Measurements from ENCODE around the gene FMNL1.

FMNL1 gene

DNA sequence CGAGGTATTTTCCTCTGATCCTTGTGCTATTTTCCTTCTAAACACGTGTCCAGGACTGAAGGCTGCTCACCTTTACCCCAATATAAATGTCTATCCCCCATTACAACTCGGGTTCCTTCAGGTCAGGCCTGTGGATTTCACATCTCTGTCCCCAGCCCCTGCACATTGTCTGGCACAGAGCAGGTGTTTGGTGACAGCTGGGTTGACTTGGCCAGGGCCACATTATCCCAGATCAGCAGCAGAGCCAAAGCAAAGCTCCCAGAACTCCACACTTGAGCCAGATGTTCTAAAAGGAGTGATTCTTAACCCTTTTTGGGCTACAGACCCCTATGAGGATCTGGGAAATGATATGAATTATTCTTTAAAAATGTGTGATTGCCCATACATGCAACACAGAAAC is 58.2 kb downstream of the FMNL1 start:
- no peak for DNase-seq (ENCODE audit: low spot score)

DNA sequence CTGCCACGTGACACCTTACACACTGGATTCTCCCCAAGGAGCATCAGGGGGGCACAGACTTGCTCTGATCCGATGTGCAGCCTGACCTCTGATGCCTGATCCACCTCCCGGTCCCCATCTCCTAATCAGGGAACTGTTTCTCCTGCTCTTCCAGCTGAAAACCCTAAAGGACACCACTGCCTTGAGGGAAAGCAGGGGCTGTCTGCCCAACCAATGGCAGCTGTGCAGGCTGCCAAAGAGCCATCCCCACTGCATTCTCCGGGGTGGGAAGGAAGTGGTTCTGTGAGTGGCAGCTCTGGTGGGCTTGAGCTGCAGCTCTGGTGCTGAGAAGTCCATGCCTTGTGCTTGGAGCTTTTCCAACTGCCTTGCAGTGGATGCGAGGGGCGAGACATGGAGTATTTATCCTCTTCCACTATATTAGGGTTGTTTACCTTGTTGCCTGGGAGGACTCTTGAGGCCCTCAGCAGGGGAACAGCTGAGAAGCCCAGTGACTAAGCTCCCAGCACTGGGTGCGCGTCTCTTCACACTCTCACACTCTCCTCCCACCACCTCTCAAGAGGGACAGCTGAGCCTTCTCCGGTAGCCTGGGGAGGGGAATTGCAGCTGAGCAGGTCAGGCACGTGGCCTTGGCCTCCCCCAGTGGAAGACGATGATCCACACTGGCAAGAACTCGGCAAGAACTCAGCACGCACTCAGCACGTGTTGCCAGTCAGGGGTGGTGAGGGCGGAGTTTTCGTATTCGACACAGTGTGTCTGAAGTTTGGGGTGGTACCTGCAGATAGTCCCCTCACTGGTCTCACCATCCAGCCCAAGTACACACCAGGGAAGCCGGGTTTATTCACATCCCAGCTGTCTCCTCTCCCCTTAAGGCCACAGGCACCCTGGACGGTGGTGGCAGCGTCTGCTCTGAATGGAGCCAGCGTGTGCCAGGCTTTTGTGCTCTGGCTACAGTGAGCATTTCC is 61.3 kb downstream of the FMNL1 start:
- DNase-seq (ENCODE audit: low spot score), result no peak

DNA sequence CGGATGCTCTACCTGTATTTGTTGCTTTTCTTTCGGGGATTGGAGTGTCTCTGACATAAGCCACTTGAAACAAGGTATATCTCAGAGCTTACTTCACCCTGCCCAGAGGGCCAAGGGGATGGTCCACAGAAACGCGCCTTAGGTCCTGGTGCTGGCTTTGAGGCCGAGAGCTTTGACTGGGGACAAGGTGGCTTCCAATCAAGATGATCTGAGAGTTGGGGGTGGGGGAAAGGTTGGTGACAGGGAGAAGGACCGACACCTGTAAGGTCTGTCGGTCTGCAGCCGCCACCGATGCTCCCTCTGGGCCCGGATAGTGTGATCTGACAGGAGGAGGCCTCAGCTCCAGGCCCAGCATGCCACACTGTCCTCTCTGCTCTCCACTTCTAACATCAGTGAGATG is 62.0 kb downstream of the FMNL1 start:
- no peak for DNase-seq (ENCODE audit: low spot score)

DNA sequence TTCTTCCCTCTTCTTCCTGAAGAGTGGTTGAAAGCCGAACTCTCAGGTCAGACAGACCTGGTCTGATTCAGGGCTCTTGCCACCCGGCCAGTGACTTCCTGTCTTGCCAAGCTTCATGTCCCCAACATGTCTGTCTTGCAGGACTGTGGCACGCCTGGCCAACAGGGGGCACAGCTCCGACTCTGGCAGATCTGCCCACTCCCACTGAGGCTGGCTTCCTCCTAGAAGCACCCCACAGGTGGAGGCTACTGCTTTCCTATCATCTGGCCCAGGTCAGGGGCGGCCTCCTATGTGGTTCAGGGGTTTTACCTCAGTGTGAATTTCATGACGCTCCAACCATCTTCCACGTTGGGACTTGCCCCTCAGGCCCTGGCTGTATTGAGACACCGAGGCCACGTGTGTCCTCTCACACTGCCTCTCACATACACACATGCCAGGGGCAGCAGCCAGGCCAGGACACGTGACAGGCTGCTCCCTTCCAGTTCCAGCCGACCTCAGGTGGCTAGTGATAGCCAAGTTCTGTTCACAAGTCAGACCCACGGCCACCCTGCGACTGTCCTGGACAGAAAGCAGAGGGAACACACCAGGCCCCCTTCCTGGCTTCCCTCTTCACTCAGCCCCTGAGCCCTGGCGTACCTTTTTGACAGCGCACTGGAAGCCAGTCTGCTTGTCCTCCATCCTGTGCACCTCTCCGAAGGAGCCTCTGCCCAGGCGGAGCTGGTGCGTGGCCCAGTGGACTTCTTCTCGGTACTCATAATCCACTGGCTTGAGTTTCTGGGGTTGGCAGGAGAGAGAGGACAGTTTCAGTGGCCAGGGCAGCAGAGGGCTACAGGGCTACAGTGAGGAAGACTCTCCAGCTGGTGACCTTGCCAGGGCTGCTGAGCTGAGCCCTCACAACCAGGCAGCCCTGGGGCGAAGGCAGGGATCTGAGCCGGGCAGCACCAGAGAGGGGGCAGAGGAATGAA is 62.8 kb downstream of the FMNL1 start:
- DNase-seq (ENCODE audit: low spot score), result peak; percentile 36

DNA sequence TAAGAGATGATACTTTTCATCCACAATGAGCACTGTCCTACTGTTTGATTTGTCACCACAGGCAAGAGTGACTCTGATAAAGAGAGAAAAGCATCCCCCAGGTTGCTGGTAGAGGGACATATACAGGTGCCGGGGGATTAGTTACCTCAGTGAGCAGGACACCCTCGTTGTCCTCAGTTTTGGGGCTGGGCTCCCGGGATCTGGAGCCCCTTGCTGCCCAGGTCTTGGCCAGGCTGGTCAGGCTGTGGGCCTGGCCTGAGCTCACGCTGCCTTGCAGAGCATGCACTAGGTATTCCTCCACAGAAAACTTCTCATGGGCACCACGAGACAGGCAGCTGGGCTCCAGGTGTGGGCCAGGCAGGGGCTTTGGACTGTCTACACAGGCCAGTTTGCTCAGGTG is 64.6 kb downstream of the FMNL1 start:
- DNase-seq (ENCODE audit: low spot score), result no peak

DNA sequence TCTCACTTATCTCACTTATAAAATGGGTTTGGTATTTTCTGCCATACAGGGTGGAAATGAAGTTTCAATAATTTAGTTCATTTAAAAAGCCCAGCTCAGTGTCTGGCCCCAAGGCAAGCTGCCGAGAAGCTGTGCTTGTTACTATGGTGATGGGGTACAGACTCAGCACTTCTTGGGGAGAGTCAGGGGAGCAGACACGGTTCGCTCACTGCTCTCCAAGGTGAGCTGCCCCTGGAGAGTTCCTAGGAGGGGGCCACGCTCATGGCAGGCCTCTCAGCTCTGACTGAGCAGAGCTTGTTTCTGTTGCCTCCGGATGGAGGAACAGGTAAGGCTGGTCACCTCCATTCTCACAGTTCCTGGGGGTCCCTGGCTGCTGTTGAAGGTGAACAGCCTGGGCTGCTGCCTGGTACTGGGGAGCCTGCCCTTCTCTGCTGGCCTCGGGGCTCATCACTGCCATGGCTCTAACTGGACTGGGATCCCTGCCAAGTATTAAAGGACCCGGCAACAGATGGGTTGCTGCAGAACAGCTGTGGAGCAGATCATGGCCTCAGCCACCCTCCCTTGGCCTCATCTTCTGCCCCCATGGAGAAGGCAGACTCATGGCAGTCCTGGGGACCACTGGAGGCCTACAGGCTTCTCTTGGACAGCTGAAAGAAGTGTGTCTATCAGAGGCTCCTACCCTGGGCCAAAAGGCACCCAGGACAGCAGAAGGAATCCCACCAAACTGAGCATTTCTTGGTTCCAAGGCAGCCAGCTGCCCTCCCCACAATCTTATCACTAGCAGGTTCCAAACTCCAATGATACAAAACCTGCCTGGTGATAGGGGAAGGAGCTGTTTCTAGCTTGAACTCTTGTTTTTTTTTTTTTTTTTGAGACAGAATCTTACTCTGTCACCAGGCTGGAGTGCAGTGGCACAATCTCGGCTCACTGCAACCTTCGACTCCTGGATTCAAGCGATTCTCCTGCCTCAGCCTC is 66.1 kb downstream of the FMNL1 start:
- no peak for DNase-seq (ENCODE audit: low spot score)

DNA sequence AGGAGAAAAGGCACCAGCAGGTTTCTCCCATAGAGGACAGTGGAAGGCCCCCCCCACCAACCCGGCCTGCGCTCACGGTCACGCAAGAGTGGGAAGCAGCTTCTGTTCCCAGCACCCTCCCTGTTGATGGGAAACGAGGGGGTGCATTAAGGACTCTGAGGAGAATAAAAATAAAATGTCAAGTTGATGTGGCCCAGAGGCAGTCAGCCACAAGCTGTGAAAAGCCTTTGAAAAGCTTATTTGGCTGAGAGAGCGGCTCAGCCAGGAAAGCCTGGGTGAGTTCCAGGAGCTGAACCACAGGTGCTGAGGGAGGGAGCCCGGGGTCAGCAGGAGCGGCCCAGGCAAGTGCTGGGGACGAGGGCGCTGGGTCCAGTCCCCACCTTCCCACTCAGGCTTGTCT is 67.1 kb downstream of the FMNL1 start:
- no peak for DNase-seq (ENCODE audit: low spot score)

DNA sequence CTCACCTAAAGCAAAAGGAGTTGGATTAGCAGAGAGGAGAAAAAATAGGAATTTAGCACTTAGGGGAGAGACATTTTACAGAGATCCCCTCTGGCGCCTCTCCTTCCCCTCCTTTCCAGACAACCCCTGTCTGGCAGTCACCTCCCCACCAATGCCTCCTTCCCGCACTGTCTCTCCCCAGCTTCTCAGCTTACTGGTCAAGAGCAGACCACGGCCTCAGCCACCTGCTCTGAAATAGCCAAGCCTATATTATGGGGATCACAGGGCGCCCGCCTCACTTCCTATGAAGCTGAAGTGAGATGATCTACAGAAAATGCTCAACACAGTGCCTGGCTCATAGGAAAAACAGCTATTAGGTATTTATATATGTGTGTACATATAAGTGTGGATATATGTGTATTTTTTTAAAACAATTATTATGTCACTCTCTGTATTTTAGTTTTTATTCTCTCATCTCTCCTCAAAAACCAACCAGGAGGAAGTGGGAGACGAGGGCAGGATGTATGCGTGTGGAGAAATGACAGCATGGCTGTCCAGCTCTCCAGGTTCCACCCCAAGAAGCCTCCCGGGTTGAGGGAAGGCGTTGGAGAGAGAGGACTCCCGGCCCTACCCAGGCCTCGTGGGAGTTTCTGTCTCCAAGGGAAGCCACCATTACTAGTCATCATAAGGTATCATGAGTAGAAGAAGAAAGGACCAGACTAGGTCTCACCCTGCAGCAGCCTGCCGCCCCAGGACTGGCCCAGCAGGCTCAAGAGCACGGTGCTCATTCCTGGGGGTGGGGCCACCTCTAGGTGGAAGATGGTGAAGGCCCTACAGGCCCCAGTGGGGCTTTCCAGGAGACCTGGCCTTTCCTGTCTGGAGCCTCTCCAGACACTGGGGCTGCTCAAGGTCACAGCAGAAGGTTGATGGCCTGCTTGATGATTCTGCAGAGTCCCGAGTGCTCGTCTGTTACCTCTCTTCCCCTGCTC is 67.9 kb downstream of the FMNL1 start:
- no peak for DNase-seq (ENCODE audit: low spot score)

DNA sequence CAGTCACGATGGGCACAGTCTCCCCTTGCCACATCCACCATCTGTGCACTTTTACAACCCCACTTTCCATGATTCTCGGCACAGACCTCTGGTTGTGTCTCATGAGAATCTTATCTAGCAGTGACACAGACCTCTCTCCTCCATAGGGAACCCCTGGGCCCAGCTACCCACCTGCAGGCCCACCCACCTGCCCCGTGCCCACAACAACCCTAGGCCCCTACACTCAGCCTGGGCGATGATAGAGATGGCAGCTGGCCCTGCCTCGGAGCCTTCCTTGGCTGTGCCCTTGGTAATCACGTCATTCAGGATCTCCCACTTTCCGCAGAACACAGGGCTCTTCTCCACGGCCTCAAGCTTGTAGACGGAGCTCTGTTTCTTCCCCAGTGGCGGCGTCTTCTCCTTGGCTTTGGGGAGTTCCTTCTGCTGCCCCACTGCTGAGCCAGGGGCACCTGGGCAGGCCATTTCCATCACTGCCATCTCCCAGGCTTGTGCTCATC is 68.6 kb downstream of the FMNL1 start:
- no peak for DNase-seq (ENCODE audit: low spot score)

DNA sequence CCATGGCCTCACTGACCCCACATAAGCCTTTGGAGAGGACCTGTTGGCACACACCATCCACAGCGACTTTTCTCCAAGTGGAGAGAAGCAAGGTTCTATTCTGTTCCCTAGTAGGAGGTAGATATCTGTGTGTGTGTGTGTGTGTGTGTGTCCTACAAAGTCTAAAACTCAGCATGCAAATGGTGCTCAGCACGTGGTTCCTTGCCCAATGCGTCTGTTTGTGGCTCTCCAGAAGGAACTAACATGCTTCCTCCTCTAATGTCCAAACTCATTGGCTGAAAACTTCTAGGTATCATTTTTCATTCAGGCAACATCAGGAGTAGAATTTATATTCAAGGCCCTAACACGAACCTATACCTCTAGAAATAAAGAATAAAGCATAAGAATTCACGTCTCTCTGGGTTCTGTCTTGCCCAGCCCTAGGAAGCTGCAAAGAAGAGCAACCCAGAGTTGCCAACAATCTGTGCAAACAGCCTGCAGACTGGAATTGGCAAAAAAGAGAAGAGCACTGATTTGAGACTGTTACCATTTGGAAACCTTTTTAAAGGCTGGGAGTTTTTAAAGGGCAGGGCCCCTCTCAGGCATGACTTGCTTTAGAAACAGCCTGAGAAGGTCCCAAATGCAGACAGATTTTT is 69.6 kb downstream of the FMNL1 start:
- DNase-seq (ENCODE audit: low spot score), result no peak

DNA sequence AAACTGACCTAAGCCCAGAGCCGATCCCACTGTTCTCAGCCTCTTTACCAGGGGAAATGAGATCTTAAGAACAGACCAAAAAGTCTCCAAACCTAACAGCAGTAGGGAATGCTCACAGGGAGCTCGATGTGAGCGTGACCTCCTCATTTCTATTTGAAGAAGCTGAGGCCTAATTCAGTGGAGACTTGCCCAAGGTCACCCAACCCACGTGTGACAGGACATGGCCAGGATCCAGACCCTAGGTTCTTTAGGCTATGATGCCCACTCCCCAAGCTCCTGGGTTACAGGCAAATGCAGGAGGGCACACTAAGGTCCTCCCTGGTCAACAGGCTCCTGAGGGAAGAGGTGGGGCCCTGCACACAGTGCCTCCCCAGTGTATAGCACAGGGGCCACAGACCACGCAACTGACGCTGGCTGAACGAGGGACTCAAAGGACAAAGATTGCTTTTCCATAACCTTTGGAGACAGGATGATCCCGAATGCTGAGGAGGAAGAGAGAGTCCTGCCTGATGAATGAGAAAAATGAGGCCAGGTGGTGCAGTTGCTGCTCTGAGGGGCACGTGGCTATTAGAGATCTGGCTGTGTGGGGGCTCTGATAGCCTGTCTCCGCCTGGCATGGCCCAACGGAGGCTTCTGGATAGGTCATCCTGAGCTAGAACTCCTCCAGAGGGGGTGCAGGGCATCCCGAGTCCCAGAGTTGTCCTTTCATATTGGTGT is 71.2 kb downstream of the FMNL1 start:
- no peak for DNase-seq (ENCODE audit: low spot score)

DNA sequence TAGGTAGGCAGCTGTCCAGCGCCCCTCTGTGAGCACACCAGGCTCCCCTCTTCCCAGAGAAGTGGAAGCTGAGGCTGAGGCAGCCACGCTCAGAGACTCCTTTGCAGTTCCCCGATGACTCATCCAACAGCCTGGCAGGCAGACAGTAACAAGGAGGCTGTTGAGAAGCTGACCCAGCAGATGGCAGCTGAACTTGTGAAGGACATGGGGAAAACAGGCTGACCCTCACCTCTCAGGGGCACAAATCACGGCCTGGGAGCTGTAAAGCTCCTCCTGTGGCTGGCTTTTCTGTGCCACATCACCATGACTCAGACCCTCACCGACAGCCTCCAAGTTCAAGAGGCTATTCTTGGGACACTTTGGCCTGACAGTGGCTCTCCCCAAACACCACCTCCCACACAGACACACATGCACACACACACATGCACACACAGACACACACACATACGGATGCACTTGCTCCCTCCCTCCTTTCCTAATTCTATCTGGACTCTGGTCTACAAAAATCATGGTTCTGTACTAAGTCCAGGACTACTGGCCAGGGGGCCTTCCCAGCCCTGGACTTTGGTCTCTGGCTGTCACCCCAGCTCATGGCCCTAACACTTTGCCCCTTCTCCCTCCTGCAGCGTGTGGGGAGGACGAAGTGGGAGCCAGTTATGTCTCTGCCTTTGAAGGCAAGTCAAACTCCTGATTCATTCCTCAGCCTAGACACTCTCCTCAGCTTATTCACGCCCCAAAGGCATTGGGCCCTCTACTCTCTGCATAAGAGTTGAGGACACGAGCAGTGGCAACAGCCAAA is 71.9 kb downstream of the FMNL1 start:
- no peak for DNase-seq (ENCODE audit: low spot score)

DNA sequence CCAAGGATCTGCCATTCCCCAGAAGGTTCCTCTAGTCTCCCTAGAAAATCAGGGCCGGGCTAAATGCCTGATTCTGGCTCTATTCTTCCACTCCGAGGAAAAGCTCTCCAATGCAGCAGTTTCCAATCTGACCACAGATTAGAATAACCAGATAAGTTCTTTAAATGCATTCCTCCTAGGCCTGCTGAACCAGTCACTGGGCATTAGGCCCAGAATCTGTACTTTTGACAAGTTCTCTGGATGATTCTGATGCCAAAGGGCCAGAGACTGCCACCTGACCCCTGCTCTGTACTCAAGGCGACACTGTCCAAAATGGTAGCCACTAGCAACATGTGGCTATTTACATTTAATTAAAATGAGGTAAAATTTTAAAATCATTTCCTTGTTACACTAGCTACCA is 72.8 kb downstream of the FMNL1 start:
- DNase-seq (ENCODE audit: low spot score), result no peak

DNA sequence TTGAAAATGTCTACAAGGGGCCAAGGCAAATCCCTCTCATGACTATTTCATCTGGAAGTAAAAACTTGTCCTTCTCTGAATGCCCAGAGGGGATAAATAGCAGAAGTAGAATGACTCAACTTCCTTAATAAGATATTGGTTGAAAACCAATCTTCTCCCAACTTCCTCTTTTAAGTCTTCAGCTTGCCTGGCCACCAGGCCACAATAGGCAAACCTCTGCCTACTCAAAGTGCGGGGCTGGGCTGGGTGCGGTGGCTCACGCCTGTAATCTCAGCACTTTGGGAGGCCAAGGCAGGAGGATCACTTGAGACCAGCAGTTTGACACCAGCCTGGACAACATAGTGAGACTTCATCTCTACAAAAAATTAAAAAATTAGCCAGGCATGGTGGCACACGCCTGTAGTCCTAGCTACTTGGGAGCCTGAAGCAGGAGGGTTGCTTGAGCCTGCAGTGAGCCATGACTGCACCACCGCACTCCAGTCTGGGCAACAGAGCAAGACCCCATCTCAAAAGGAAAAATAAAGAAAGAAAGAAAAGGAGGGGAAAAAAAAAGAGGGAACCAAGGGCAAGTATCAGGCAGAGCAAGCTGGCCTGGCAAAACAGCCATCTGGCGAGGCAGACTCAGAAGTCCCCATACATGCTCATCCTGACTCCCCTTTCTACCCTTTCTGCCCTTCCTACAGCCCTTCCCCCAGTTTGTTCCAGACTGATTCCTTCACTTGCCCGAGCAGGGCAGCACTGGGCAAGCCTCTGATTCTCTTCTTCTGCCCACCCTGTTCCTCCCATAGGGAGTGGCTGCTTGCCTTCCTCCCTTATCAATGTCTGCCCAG is 74.5 kb downstream of the FMNL1 start:
- no peak for DNase-seq (ENCODE audit: low spot score)

DNA sequence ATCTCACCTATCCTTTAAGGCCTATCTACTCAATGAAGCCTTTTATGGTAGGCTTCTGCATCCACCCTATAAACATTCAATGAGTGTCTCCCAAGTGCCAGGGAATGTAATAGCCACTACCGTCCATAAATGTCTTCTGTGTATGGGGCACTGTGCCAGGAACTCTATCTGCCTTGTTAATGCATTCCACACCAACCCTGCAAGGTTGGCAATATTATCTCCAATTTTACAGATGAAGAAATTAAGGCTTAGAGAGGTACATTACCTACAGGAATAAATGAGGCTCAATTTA is 75.1 kb downstream of the FMNL1 start:
- no peak for DNase-seq (ENCODE audit: low spot score)

Data from CD4-positive, alpha-beta T cell treated with Interleukin-6 at 100 ng/mL for 8 hours (primary cell).